Cerebellar nuclear complex (tissue), 1 donor: ENCODE results near the gene SUN1.
A peak's percentile ranks its signal among the peaks of the same experiment; 100 is the strongest.
"Not testable (repeated sequence)": the region's sequence is repeated elsewhere in the genome, so short reads cannot be mapped to it uniquely, and the experiment has no call there.

Experiments used
- DNase-seq, 2 experiments: peaks; one replicate each; lab custom pipeline; 2025; lab: John Stamatoyannopoulos, UW

Gene SUN1

GRCh38 chr7:803243-803635 lies 29.0 kb upstream of the SUN1 start:
- DNase-seq = no peak

DNA sequence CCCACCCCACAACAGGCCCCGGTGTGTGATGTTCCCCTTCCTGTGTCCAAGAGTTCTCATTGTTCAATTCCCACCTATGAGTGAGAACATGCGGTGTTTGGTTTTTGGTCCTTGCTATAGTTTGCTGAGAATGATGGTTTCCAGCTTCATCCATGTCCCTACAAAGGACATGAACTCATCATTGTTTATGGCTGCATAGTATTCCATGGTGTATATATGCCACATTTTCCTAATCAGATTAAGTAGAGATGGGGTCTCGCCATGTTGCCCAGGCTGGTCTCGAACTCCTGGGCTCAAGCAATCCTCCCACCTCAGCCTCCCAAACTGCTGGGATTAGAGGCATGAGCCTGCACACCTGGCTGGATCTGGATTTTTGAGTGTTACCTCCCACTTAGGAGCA lies 28.5 kb upstream of the SUN1 start:
- DNase-seq = not testable (repeated sequence)

- DNase-seq = no peak
Measured at GRCh38 chr7:805261-805660, 27.0 kb upstream of the SUN1 start.

DNA sequence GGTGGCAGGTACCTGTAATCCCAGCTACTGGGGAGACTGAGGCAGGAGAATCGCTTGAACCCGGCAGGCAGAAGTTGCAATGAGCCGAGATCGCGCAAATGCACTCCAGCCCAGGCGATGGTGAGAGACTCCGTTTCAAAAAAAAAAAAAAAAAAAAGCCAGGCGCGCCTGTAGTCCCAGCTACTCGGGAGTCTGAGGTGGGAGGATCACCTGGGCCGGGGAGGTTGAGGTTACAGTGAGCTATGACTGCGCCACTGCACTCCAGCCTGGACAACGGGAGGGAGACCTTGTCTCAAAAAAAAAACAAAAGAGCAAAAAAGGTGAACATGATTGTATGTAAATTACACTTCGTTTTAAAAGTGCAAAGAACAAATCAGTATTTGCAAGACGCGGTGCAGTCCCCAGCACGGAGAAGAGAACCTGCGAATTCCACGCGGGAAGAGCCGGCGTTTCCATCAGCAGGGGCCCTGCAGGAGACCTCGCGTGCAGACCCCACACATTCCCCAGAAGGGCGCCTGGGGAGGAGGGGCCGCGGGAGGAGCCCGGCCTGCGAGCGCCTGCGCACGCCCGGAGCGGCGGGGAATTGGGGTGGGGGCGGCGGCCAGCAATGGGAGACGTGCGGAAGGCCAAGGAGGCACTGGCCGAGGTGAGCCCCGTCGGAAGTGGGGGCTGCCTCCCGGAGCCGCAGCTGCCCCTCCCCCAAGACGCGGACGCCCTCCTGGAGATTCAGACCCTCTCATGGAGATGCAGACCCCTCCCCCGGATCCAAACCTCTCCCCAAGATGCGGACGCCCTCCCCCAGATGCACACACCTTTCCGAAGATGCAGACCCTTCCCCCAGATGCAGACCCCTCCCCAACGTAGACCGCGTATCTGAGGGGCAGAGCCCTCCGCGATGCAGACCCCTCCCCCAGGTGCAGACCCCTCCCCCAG lies 16.7 kb upstream of the SUN1 start:
- no peak for DNase-seq

DNA sequence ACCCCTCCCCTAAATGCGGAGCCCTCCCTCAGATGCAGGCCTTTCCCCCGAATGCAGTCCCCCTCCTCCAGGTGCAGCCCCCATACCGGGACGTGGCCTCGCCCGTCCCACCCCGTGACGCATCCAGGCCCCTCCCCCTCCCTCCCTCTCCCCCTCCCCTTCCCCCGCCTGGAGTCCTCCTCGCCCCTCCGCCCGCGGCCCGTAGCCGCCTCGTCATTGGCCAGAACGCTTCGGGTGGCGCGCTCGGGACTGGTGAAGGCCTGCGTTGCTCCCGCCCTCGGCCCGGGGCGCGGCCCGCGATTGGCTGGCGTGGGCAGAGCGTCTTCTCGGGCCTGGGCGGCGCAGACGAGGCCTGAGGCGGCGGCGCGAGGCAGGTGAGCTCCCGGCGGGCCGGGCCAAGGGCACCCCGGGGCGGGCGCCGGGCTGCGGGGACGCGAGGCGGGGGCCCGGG lies 16.0 kb upstream of the SUN1 start:
- peak; percentile 79 to 89 for DNase-seq

- no peak for DNase-seq
Measured at GRCh38 chr7:816751-817671, 15.3 kb upstream of the SUN1 start.

- no peak for DNase-seq
Measured at GRCh38 chr7:818031-818699, 14.1 kb upstream of the SUN1 start.

- no peak for DNase-seq
Measured at GRCh38 chr7:820341-820740, 11.9 kb upstream of the SUN1 start.

DNA sequence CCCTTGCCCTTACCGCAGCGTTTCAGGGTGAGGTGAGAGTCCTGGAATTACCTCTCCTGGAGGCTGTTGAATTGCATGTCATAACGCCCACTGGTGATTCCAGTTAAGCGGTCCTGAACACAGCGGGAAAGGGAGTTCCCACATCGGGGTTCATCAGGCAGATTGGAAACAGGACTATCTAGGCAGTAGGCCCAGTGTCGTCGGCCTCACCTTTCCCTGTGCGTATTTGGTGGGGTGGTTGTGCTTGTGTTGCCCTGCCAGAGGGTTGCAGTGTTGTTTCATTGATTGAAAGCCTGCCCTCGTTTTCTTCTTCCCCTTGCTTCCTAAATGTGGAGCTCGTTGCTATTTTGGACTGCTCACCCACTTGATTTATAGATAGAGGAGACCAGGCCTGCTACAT lies 10.6 kb upstream of the SUN1 start:
- no peak for DNase-seq

GRCh38 chr7:822692-823276 lies 9.5 kb upstream of the SUN1 start:
- DNase-seq = no peak

DNA sequence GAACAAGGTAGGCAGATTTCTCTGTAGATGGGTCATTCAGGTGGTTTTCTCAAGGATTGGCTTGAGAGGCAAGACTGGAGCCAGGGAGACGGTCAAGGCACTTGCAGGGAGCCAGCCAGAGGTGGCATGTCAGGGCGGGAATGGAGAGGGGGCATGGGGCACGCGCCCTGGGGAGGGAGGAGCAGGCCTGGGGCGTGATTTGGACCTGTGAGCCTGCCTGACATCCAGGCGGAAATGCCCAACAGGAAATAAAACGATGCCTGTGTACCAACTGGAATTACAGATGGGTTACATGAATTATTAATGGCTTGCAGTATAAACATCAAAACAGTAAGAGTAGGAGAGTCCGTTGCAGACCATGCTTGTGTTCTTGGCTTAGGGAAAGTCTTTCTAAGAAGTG lies 8.6 kb upstream of the SUN1 start:
- no peak for DNase-seq

DNA sequence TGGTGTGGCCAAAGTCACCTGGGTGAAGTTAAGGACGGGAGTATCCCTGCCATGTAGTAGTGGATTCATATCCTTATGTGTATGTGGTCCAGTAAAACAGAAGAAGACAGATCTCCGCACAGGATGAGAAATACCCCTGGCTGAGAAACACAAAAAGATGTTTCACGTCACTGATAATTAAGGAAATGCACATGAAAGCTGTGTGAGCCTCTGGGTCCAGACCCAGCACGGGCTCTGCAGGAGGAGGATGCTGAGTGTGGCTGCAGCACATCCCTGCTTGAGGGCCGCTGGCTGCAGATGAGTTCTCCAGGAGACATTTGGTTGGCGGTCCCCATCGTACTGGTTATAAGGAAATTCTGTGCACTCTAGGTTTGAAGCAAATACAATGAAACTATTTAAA lies 8.2 kb upstream of the SUN1 start:
- DNase-seq = no peak

- DNase-seq = no peak
Measured at GRCh38 chr7:824664-825063, 7.6 kb upstream of the SUN1 start.

- DNase-seq = no peak
Measured at GRCh38 chr7:825386-825785, 6.9 kb upstream of the SUN1 start.

DNA sequence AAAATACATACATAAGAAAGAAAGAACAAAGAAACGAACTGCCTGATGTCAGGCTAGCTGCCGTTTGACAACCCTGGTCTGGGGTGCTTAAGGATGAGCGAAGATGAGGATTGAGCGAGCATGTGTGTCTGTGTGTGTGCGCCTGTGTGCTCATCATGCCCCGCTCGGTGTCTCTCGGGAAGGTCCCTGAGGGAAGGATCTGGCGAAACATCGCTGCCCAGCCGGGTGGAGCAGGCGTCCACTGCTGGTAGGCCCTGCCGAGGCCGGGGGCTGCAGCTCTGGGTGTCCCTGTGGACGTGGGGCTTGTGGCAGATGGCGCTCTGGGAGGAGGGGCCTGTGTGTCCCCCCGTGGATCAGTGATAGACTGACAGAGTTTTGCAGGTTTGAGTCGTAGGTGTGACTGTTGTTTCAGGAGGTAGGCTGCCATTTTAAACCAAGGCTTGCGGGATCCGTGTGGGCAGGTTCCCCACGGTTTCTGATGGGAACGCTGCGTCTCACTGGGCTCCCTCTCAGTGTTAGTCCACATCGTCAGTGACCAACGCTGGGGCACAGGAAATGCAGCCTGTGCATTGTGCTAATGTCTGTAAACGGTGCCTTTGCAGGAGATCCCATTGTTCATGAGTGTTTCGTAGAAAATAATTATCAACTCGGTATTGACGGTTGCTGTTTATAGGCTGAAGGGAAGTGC lies 5.9 kb upstream of the SUN1 start:
- no peak for DNase-seq

DNA sequence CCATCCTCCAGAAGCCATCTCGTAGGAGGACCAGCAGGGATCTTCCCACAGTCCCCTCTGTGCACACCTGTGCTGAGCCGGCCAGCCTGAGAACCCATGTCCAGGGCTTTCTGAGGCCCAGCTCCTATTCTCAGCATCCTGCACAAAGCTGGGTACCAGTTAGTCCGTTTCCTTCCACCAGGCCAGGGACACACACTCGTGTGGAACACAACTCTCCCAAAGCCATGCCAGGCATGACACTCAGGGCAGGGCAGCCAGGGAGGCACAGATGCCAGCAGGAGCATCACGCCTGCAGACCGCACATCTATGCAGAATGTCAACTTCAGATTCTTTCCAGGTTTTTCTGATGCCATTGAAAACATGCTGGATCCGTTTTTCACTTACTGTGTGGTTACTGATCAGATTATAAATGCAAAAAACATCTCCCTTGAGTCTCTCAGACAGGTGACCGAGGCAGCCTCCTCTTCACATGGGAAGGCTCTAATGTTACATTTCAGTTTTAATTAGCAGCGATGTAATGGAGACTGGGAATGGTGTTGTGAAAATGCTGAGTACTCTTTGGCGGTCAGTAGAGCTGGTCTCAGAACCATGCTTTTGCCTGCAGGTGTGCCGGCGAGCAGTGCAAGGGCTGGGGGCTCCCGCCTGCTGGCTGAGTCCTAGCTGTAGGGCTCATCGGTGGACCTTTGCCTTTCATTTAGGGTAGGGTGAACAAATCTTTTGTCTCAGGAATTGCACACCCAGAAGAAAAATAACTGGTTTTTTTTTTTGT lies 3.3 kb upstream of the SUN1 start:
- no peak for DNase-seq

DNA sequence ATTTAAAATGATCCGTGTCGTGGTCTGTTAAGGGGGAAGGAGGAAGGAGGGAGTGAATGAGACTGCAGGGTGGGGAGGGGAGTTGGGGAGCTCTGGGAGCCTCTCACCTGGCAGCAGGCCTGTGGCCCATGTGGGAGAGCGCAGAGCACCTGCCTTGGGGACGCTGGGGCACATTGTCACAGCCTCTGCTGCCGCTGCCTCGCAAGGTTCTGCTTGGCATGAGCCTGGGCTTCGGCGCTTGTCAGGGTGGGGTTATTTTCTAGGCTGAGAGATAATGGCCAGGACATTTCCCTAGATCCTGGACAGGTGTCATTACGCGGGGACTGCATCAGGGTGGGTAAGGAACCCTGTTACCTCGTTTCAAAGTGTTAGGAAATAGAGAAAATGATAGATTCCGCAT lies 2.2 kb upstream of the SUN1 start:
- DNase-seq = no peak

DNA sequence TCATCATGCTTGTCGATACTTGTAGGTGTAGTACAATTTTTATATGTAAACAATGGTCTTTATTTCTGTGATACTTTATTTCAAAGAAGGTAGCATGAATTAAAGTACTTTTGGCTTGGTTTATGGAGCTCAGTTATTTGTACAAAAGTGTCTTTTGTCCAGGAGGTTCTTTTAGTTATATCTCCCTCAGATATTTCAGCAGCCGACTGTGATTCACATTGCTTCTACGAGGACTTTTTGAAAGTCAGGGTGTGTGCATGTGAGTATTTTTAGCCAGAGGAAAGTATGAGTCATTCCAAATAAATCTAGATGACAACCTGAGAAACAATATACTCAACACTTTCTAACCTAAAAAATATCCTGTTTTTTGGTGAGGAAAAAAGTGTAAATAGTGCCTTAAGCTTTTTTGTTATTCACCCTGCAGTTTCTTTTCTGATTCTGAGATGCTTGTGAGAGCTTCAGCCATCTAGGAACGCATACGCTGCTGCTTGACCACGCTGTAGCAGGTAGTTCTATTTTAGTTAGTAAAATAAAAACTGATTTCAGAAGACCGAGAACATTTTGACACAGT lies 595 bp upstream of the SUN1 start:
- DNase-seq = no peak

- DNase-seq = no peak
Measured at GRCh38 chr7:832968-833424, 720 bp downstream of the SUN1 start.
